ENCODE results near the gene HECA. TPM values are rescaled to one million over a fixed set of nuclear protein-coding genes. Genes with fewer than 3 reads are reported as not detected.

The HECA gene
- total and polyA plus RNA-seq, 2 of the 8 experiments (the other 6 are each of a cell fraction or from before 2014, with no cell fraction given): 2.4 to 9.2 TPM

- TF ChIP-seq HDAC2 (IDR thresholded peaks at IDR 0.05; ENCODE audit: borderline replicate concordance in 1 of 2, low read depth in 2 of 2, low read length in 2 of 2) (no peak), E2F6 (IDR thresholded peaks at IDR 0.05) (no peak), KDM1A (IDR thresholded peaks at IDR 0.05; ENCODE audit: borderline replicate concordance, low read length) (no peak)
These were observed 18.0 kb downstream of the HECA start (continued) for GRCh38 chr6:139152892-139153271.
